ENCODE data around the gene STRN3.

STRN3 gene

GRCh38 chr14:30999038-30999773, 27.0 kb downstream of the STRN3 start:
- no peak overlapping the region for H3K9ac ChIP-seq (ENCODE audit: low read length)
- H3K27me3 ChIP-seq (ENCODE audit: insufficient read depth, low read length), result no peaks in the 10 kb centered on the region
- H3K9me2 ChIP-seq (ENCODE audit: low read depth, low read length), result no peaks in the 10 kb centered on the region
- H3F3A ChIP-seq (ENCODE audit: insufficient read depth, low read length), result no peaks in the 10 kb centered on the region
- H3K4me2 ChIP-seq (ENCODE audit: low read length), result no peak overlapping the region
- peaks cover 22% of the 10 kb centered on the region for H3K9me3 ChIP-seq (ENCODE audit: low read length)
- TF ChIP-seq EZH2 (IDR thresholded peaks at IDR 0.05; ENCODE audit: borderline replicate concordance, low read length), result no peak
- TF ChIP-seq CTCF (IDR thresholded peaks at IDR 0.05; ENCODE audit: low read length), result no peak
- H3K27ac ChIP-seq (ENCODE audit: low read depth, low read length, poor library complexity, severe bottlenecking), result no peak overlapping the region
- H2AFZ ChIP-seq (ENCODE audit: low read length), result no peak overlapping the region
- peaks cover 16% of the 10 kb centered on the region for H3K4me1 ChIP-seq (ENCODE audit: insufficient read depth, low read length, severe bottlenecking)
- H4K20me1 ChIP-seq (ENCODE audit: insufficient read depth, low read length), result no peaks in the 10 kb centered on the region; the same call in 1 of the 2 replicates
- H3K36me3 ChIP-seq (ENCODE audit: insufficient read depth, low read length), result peaks cover 52% of the 10 kb centered on the region
- H3K4me3 ChIP-seq (ENCODE audit: low read depth, low read length, poor library complexity, severe bottlenecking), result no peak overlapping the region
- H3K79me2 ChIP-seq (ENCODE audit: insufficient read depth, low read length), result peaks cover 75% of the 10 kb centered on the region

DNA sequence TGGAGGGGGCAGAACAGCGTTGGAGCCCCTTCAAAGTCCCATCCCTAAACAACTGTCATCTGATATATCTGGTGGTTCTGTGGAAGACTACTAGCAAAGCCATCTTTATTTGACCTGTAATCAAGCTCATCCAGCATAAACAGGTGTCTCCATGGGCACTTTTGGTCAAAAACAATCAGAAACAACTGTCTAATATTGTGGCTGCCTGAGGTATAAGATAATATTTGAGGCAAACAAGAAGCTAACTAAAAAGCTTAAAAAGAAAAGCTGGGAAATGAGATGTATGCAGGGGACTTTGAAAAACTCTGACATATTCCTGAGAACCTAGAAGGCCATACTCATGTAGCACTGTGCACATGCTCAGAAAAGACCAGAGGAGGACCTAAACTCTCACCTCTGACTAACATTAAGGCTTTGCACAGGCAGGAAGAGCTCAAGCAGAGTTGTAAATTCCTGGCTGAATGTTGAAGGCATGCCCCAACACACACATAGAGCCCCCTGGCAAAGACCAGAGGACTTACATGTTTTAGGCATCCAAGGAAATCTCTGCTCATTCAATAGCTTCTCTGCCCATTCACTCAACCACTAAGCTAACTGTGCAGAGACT, 28.0 kb downstream of the STRN3 start:
- Histone ChIP-seq H3K27me3 (ENCODE audit: insufficient read depth, low read length) (no peaks in the 10 kb centered on the region), H3K36me3 (ENCODE audit: insufficient read depth, low read length) (peaks cover 52% of the 10 kb centered on the region), H3F3A (ENCODE audit: insufficient read depth, low read length) (no peaks in the 10 kb centered on the region), H3K9ac (ENCODE audit: low read length) (no peak overlapping the region), H3K9me3 (ENCODE audit: low read length) (peaks cover 22% of the 10 kb centered on the region), H3K4me1 (ENCODE audit: insufficient read depth, low read length, severe bottlenecking) (peaks cover 16% of the 10 kb centered on the region), H3K79me2 (ENCODE audit: insufficient read depth, low read length) (peaks cover 82% of the 10 kb centered on the region), H2AFZ (ENCODE audit: low read length) (no peak overlapping the region), H3K27ac (ENCODE audit: low read depth, low read length, poor library complexity, severe bottlenecking) (no peak overlapping the region), H3K9me2 (ENCODE audit: low read depth, low read length) (no peaks in the 10 kb centered on the region), H3K4me2 (ENCODE audit: low read length) (no peak overlapping the region), H3K4me3 (ENCODE audit: low read depth, low read length, poor library complexity, severe bottlenecking) (no peak overlapping the region), H4K20me1 (ENCODE audit: insufficient read depth, low read length) (no peaks in the 10 kb centered on the region; the same call in 1 of the 2 replicates)
- TF ChIP-seq EZH2 (IDR thresholded peaks at IDR 0.05; ENCODE audit: borderline replicate concordance, low read length) (no peak), CTCF (IDR thresholded peaks at IDR 0.05; ENCODE audit: low read length) (no peak)

GRCh38 chr14:30996892-30997659, 29.1 kb downstream of the STRN3 start:
- Histone ChIP-seq H3K9me3 (ENCODE audit: low read length) (peaks cover 22% of the 10 kb centered on the region), H3K36me3 (ENCODE audit: insufficient read depth, low read length) (peaks cover 47% of the 10 kb centered on the region), H3K9me2 (ENCODE audit: low read depth, low read length) (no peaks in the 10 kb centered on the region), H3K4me1 (ENCODE audit: insufficient read depth, low read length, severe bottlenecking) (peaks cover 16% of the 10 kb centered on the region), H3K4me3 (ENCODE audit: low read depth, low read length, poor library complexity, severe bottlenecking) (no peak overlapping the region), H3F3A (ENCODE audit: insufficient read depth, low read length) (no peaks in the 10 kb centered on the region), H2AFZ (ENCODE audit: low read length) (no peak overlapping the region), H3K27me3 (ENCODE audit: insufficient read depth, low read length) (no peaks in the 10 kb centered on the region), H3K79me2 (ENCODE audit: insufficient read depth, low read length) (peaks cover 91% of the 10 kb centered on the region), H3K9ac (ENCODE audit: low read length) (no peak overlapping the region), H4K20me1 (ENCODE audit: insufficient read depth, low read length) (no peaks in the 10 kb centered on the region; the same call in 1 of the 2 replicates), H3K27ac (ENCODE audit: low read depth, low read length, poor library complexity, severe bottlenecking) (no peak overlapping the region), H3K4me2 (ENCODE audit: low read length) (no peak overlapping the region)
- TF ChIP-seq CTCF (IDR thresholded peaks at IDR 0.05; ENCODE audit: low read length) (no peak), EZH2 (IDR thresholded peaks at IDR 0.05; ENCODE audit: borderline replicate concordance, low read length) (no peak)

Data from OCI-LY1 (cell line).